BLaER1 treated with 17β-estradiol and CSF1 and Interleukin-3, amounts not matched to agents 10 nM and 100 nM (cell line): ENCODE results near the gene STX18.

Source experiments
- H3K27ac ChIP-seq, 11 experiments: shearing (Covaris generic); formaldehyde crosslinking; 2 replicates each; pipeline ENCODE4 v1.8.1; 2022
- H3K27me3 ChIP-seq, 11 experiments: shearing (Covaris generic); formaldehyde crosslinking; 2 replicates each; pipeline ENCODE4 v1.8.1; 2022
- H3K36me3 ChIP-seq, 11 experiments: shearing (Covaris generic); formaldehyde crosslinking; 2 replicates each; pipeline ENCODE4 v1.8.1; 2022
- H3K4me1 ChIP-seq, 10 experiments: shearing (Covaris generic); formaldehyde crosslinking; 2 replicates each; pipeline ENCODE4 v1.8.1; 2022
- H3K4me2 ChIP-seq, 11 experiments: shearing (Covaris generic); formaldehyde crosslinking; 2 replicates each; pipeline ENCODE4 v1.8.1; 2022
- H3K4me3 ChIP-seq, 10 experiments: shearing (Covaris generic); formaldehyde crosslinking; 2 replicates each; pipeline ENCODE4 v1.8.1; 2022
- H3K9ac ChIP-seq, 11 experiments: shearing (Covaris generic); formaldehyde crosslinking; 2 replicates each; pipeline ENCODE4 v1.8.1; 2022
- H3K9me3 ChIP-seq, 11 experiments: shearing (Covaris generic); formaldehyde crosslinking; replicated peaks in 1 of 11; 2 replicates each; pipeline ENCODE4 v1.8.1; 2022
- H4K20me1 ChIP-seq, 11 experiments: shearing (Covaris generic); formaldehyde crosslinking; 2 replicates each; pipeline ENCODE4 v1.8.1; 2022
- Cebpa-rat ChIP-seq, 11 experiments: shearing (Covaris generic); IDR thresholded peaks; 2 replicates each; pipeline ENCODE4 v1.8.1; 2022

The STX18 gene

GRCh38 chr4:4408576-4409335 is 133.1 kb downstream of the STX18 start:
- Histone ChIP-seq H3K9ac (no peak overlapping the region), H3K27me3 (peaks cover 22 to 43% (median 37%) of the 10 kb centered on the region in 11 experiments; a peak in 21 of 22 replicates), H3K4me3 (no peak overlapping the region), H3K4me2 (peak overlapping the region in 8 of 11 experiments; percentile 33 to 85 (median 72); a peak in 13 of 22 replicates), H3K36me3 (no peaks in the 10 kb centered on the region), H3K4me1 (peaks cover 0 to 41% (median 30%) of the 10 kb centered on the region in 10 experiments; a peak in 16 of 20 replicates), H3K27ac (no peak overlapping the region), H3K9me3 (no peaks in the 10 kb centered on the region), H4K20me1 (peaks cover 0 to 33% (median 0%) of the 10 kb centered on the region in 11 experiments; a peak in 7 of 22 replicates)
- no peak for TF ChIP-seq Cebpa-rat (IDR thresholded peaks at IDR 0.05)

DNA sequence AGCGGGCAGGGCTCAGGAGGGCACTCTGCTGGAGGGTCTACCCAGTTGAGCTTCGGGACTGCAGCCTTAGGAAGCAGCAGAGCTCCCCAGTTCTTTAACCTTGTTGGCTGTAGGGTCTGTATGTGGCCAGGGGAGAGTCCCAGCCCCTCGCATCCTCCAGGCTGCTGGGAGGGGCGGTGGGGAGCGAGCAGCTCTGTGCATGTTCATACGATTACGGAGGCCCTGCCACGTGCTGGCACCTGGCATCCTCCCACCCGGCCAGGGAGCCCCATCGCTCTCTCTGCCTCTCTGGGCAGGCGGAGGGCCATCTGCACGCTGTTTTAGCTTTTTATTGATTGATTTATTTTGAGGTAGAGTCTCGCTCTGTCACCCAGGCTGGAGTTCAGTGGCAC is 133.7 kb downstream of the STX18 start:
- TF ChIP-seq Cebpa-rat (IDR thresholded peaks at IDR 0.05): no peak

DNA sequence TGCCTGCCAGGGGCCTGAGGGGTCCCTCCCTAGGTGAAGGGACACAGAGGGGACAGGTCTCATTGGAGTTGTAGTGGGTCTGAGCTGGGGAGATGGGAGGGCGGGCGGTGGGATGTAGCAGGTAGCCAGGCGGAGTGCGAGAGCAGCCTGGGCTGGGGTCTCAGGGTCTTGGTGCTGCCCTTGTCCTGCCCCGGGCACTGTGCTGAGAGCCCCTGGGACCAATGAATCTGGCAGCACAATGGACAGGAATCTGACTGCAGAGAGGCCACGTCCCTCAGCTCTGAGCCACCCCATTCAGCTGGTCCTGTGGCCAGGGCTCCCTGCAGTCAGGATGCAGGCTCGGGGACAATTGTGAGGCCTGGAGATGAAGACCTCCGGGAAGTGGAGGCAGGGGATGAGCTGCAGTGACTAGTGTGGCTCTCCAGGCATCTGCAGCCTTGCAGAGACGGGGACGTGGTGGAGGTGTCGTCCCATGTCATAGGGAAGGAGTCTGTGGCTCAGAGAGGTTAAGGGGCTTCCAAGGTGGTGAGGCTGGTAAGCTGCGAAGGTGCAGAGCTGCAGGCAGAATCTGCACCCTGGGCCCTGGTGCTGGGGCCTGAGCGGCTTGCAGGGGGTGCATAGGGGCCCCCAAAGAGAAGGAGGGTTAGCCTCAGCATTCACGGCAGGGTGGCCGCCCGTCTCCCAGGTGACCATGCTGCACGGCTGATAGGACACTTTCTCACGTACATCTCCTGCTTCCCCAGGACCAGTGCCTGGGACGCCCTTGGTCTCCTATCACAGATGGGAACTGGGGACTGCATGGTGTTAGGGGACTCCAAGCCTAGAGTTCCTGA is 134.3 kb downstream of the STX18 start:
- TF ChIP-seq Cebpa-rat (IDR thresholded peaks at IDR 0.05): no peak
- H3K4me2 ChIP-seq: peak overlapping the region in 8 of 11 experiments; percentile 53 to 85 (median 72); a peak in 16 of 22 replicates
- H3K4me3 ChIP-seq: no peak overlapping the region
- H3K9ac ChIP-seq: peak overlapping the region in 1 of 11 experiments; percentile 12; a peak in 1 of 22 replicates
- peaks cover 0 to 33% (median 0%) of the 10 kb centered on the region in 11 experiments; a peak in 7 of 22 replicates for H4K20me1 ChIP-seq
- H3K36me3 ChIP-seq: no peaks in the 10 kb centered on the region
- peaks cover 22 to 43% (median 37%) of the 10 kb centered on the region in 11 experiments; a peak in 21 of 22 replicates for H3K27me3 ChIP-seq
- no peak overlapping the region for H3K27ac ChIP-seq
- no peaks in the 10 kb centered on the region for H3K9me3 ChIP-seq
- peaks cover 0 to 41% (median 30%) of the 10 kb centered on the region in 10 experiments; a peak in 16 of 20 replicates for H3K4me1 ChIP-seq

More for the DNA sequence above, 133.7 kb downstream of the STX18 start:
- no peak overlapping the region for H3K4me3 ChIP-seq
- no peak overlapping the region for H3K27ac ChIP-seq
- peaks cover 22 to 43% (median 37%) of the 10 kb centered on the region in 11 experiments; a peak in 21 of 22 replicates for H3K27me3 ChIP-seq
- peaks cover 0 to 41% (median 30%) of the 10 kb centered on the region in 10 experiments; a peak in 16 of 20 replicates for H3K4me1 ChIP-seq
- no peak overlapping the region for H3K9ac ChIP-seq
- no peaks in the 10 kb centered on the region for H3K36me3 ChIP-seq
- H4K20me1 ChIP-seq: peaks cover 0 to 33% (median 0%) of the 10 kb centered on the region in 11 experiments; a peak in 7 of 22 replicates
- H3K9me3 ChIP-seq: no peaks in the 10 kb centered on the region
- H3K4me2 ChIP-seq: peak overlapping the region in 8 of 11 experiments; percentile 53 to 85 (median 72); a peak in 14 of 22 replicates

- H3K27ac ChIP-seq: no peak overlapping the region; a peak in 1 of 22 replicates
- no peaks in the 10 kb centered on the region for H3K9me3 ChIP-seq
- peaks cover 0 to 41% (median 30%) of the 10 kb centered on the region in 10 experiments; a peak in 16 of 20 replicates for H3K4me1 ChIP-seq
- peaks cover 22 to 43% (median 37%) of the 10 kb centered on the region in 11 experiments; a peak in 21 of 22 replicates for H3K27me3 ChIP-seq
- H3K4me2 ChIP-seq: peak overlapping the region in 9 of 11 experiments; percentile 3 to 85 (median 71); a peak in 18 of 22 replicates
- peaks cover 0 to 33% (median 0%) of the 10 kb centered on the region in 11 experiments; a peak in 7 of 22 replicates for H4K20me1 ChIP-seq
- no peaks in the 10 kb centered on the region for H3K36me3 ChIP-seq
- H3K4me3 ChIP-seq: no peak overlapping the region
- no peak for TF ChIP-seq Cebpa-rat (IDR thresholded peaks at IDR 0.05)
- peak overlapping the region in 3 of 11 experiments; percentile 12 to 30 (median 30); a peak in 4 of 22 replicates for H3K9ac ChIP-seq
Observed at GRCh38 chr4:4406455-4407298, 135.2 kb downstream of the STX18 start.

DNA sequence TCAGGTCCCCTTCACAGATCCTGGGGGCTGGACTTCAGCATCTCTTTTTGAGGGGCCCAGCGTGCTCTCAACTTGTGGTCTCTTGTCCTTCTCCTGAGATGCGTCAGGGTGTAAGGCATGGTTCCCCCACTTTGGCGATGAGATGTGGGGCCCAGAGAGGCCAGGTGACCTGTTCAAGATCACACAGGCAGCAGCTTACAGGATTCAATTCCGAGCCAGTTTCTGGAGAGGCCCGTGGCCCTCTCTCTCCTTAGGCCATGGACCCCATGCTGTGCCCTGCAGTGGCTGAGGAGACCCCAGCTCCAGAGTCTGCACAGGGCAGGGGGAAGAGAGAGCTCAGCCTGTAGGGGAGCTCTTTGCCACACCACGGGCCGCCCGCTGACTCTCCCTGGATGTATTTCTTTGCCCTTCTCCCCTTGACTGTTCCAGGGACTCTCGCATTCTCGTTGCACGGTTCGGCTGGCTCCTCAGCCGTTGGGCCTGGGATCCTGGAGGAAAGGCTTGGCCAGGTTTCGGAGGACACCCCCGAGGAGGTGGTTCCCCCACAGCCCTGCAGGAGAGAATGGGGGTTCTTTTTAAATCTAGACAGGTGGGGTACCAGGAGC is 136.4 kb downstream of the STX18 start:
- TF ChIP-seq Cebpa-rat (IDR thresholded peaks at IDR 0.05): no peak
- peaks cover 0 to 33% (median 0%) of the 10 kb centered on the region in 11 experiments; a peak in 7 of 22 replicates for H4K20me1 ChIP-seq
- peak overlapping the region in 5 of 11 experiments; percentile 10 to 83 (median 74); a peak in 7 of 22 replicates for H3K4me2 ChIP-seq
- H3K9me3 ChIP-seq: peaks cover 0 to 3% (median 0%) of the 10 kb centered on the region in 11 experiments; a peak in 2 of 22 replicates
- no peak overlapping the region for H3K9ac ChIP-seq
- H3K27ac ChIP-seq: no peak overlapping the region
- peaks cover 0 to 41% (median 30%) of the 10 kb centered on the region in 10 experiments; a peak in 16 of 20 replicates for H3K4me1 ChIP-seq
- H3K36me3 ChIP-seq: no peaks in the 10 kb centered on the region
- H3K4me3 ChIP-seq: no peak overlapping the region
- peaks cover 22 to 43% (median 37%) of the 10 kb centered on the region in 11 experiments; a peak in 21 of 22 replicates for H3K27me3 ChIP-seq

DNA sequence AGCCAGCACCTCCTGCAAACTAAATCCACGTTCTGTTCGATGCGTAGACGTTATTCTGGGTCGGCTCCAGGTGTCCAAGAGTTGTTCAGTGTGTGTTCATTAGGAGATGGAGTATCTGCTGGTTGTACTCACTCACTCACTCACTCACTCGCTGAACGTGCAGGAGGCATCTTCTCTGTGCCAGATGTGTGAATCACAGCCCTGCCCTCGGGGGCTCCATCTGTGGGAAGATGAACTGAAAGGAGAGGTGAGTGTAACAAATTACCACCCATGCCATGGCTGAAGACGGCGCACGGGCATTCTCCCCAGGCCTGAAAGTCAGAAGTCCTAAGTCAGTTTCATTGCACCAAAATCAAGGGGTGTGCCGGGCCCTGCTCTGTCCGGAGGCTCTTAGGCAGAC is 138.9 kb downstream of the STX18 start:
- Histone ChIP-seq H3K4me1 (peaks cover 0 to 28% (median 19%) of the 10 kb centered on the region in 10 experiments; a peak in 16 of 20 replicates), H3K4me2 (no peak overlapping the region), H3K4me3 (no peak overlapping the region), H3K27ac (no peak overlapping the region), H3K36me3 (no peaks in the 10 kb centered on the region), H3K27me3 (peaks cover 18 to 32% (median 25%) of the 10 kb centered on the region in 11 experiments; a peak in 21 of 22 replicates), H3K9me3 (peaks cover 8 to 13% (median 12%) of the 10 kb centered on the region in 11 experiments; a peak in 15 of 22 replicates), H3K9ac (no peak overlapping the region), H4K20me1 (peaks cover 0 to 18% (median 0%) of the 10 kb centered on the region in 11 experiments; a peak in 6 of 22 replicates)
- no peak for TF ChIP-seq Cebpa-rat (IDR thresholded peaks at IDR 0.05)

- no peak for TF ChIP-seq Cebpa-rat (IDR thresholded peaks at IDR 0.05)
- Histone ChIP-seq H3K9me3 (peaks cover 8 to 13% (median 12%) of the 10 kb centered on the region in 11 experiments; a peak in 15 of 22 replicates), H3K27me3 (peaks cover 13 to 29% (median 21%) of the 10 kb centered on the region in 11 experiments), H3K27ac (no peak overlapping the region), H3K4me3 (no peak overlapping the region), H3K4me1 (peaks cover 4 to 20% (median 13%) of the 10 kb centered on the region in 10 experiments; a peak in 19 of 20 replicates), H3K36me3 (no peaks in the 10 kb centered on the region), H3K4me2 (no peak overlapping the region), H4K20me1 (peaks cover 0 to 8% (median 0%) of the 10 kb centered on the region in 11 experiments; a peak in 1 of 22 replicates), H3K9ac (no peak overlapping the region)
Observed at GRCh38 chr4:4401036-4401435, 140.8 kb downstream of the STX18 start.
